NCI-H526 (cell line): ENCODE data around the gene COMMD4.
"Not testable (repeated sequence)": the region's sequence is repeated elsewhere in the genome, so short reads cannot be mapped to it uniquely, and the experiment has no call there.

ENCODE experiments used
- DNase-seq, 2 experiments: peaks; one replicate each; lab custom pipeline; 2025; lab: John Stamatoyannopoulos, UW

The COMMD4 gene

GRCh38 chr15:75380773-75381172, 44.9 kb downstream of the COMMD4 start:
- no peak for DNase-seq

GRCh38 chr15:75383986-75384385, 48.1 kb downstream of the COMMD4 start:
- DNase-seq: not testable (repeated sequence)
